Neural progenitor cell (in vitro differentiated cells): ENCODE data around the gene EMC7.

ENCODE experiments used
- EZH2phosphoT487 ChIP-seq: fragments of 200-600 bp; sonication (generic); IDR thresholded peaks from 2 replicates; pipeline ENCODE4 v1.6.1; 2017; ENCODE audit warnings: antibody characterized with exemption
- TF ChIP-seq, protein P1 (sequence below): fragments of 200-600 bp; sonication (generic); IDR thresholded peaks from 2 replicates; pipeline ENCODE4 v1.5.1; 2017; ENCODE audit warnings: antibody characterized with exemption, mild to moderate bottlenecking

DNA sequence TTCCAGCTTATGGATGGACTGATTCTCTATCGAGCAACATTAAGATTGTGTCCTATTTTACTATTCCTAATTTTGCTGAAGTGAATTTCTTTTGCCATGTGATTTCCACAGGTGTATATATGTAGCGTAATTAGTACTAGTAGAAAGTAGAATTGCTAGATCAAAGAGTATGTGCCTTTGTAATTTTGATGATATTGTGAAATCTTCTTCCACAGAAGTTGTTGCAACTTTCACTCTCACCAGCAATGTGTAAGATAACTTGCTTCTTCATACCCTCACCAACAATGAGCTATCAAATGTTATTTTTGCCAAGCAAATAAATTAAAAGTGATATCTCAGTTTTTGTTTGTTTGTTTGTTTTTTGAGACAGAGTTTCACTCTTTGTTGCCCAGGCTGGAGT lies 5.7 kb upstream of the EMC7 start:
- TF ChIP-seq, protein P1, sequence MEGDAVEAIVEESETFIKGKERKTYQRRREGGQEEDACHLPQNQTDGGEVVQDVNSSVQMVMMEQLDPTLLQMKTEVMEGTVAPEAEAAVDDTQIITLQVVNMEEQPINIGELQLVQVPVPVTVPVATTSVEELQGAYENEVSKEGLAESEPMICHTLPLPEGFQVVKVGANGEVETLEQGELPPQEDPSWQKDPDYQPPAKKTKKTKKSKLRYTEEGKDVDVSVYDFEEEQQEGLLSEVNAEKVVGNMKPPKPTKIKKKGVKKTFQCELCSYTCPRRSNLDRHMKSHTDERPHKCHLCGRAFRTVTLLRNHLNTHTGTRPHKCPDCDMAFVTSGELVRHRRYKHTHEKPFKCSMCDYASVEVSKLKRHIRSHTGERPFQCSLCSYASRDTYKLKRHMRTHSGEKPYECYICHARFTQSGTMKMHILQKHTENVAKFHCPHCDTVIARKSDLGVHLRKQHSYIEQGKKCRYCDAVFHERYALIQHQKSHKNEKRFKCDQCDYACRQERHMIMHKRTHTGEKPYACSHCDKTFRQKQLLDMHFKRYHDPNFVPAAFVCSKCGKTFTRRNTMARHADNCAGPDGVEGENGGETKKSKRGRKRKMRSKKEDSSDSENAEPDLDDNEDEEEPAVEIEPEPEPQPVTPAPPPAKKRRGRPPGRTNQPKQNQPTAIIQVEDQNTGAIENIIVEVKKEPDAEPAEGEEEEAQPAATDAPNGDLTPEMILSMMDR: no peak
- no peak for TF ChIP-seq EZH2phosphoT487
